Pulmonary artery endothelial cell (primary cell): ENCODE data around the gene PHF14. TPM values are rescaled to one million over a fixed set of nuclear protein-coding genes. Genes with fewer than 3 reads are reported as not detected.
"Not testable (repeated sequence)": the region's sequence is repeated elsewhere in the genome, so short reads cannot be mapped to it uniquely, and the experiment has no call there.

Experiments
- DNase-seq: peaks from one replicate; pipeline ENCODE4 v3.0.0-alpha.2; 2011; ENCODE audit warnings: low read depth, low spot score
- total RNA-seq: library from RNA; depleted of rRNA; stranded (reverse); fragments of >200 nt; gene quantifications from 2 replicates; pipeline ENCODE4 v1.2.3, GENCODE V29; 2014

PHF14 gene, protein sequence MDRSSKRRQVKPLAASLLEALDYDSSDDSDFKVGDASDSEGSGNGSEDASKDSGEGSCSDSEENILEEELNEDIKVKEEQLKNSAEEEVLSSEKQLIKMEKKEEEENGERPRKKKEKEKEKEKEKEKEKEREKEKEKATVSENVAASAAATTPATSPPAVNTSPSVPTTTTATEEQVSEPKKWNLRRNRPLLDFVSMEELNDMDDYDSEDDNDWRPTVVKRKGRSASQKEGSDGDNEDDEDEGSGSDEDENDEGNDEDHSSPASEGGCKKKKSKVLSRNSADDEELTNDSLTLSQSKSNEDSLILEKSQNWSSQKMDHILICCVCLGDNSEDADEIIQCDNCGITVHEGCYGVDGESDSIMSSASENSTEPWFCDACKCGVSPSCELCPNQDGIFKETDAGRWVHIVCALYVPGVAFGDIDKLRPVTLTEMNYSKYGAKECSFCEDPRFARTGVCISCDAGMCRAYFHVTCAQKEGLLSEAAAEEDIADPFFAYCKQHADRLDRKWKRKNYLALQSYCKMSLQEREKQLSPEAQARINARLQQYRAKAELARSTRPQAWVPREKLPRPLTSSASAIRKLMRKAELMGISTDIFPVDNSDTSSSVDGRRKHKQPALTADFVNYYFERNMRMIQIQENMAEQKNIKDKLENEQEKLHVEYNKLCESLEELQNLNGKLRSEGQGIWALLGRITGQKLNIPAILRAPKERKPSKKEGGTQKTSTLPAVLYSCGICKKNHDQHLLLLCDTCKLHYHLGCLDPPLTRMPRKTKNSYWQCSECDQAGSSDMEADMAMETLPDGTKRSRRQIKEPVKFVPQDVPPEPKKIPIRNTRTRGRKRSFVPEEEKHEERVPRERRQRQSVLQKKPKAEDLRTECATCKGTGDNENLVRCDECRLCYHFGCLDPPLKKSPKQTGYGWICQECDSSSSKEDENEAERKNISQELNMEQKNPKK
- 34.5 and 39.7 TPM in 2 replicates for total RNA-seq

DNA sequence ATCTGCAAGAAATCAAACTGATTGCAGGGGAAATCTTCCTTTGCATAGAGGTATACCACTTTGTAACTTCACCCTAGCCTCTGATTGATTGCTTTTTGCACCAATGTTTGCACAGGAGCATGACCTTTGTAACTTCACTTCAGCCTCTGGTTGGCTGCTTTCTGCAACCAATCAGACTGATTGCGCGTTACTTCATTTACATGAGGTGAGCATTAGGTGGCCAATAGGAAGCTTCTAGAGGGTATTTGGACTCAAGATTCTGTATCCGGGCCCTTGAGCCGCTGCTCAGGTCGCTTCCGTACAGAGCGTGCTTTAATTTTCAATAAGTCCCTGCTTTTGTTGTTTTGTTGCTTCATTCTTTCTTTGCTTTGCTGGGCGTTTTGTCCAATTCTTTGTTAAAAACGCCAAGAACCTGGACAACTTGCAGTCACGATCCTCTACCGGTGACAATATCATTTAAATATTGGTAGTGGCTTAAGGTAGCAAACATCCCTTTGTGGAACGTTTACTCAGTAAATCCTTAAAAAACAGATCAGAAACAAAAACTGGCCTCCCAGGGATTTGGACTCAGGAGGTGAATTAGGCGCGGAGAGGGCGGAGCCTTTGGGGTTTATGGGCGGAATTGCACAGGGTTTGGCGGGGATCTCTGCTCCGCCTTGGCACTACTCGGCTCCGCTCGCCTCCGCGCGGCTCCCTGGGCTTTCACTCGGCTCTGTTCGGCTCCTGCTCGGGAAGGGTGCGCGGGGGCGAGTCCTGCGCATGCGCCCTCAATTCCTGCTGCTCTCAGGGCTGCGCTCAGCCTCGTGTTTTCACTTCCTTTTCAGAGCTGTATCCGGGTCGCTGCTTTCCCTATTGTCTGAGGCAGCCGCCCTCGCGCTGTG is at the start of gene PHF14:
Gene PHF14 (plus strand): TSS at position 812 of the 881 bp plus-strand sequence. CDS start 452 bp downstream, outside the sequence.
- peak; percentile 84 for DNase-seq

DNA sequence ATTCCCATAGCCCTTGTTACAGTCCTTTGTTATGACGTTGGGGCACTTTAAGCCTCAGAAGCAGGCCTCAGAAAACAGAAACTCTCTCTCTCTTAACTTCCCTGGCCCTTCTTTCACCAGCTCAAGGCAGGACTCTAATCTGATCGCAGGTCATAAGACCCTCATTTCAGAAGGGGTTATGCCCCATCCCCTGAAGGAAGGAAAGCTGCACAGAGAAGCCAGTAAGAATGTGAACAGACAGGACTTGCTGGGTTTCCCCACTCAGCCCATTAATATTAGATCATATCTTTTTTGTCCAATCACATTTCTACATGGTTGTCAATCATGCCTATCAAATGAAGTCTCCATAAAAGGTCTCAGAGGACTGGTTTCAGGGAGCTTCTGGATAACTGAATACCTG is 49.3 kb upstream of the PHF14 start:
- no peak for DNase-seq

DNA sequence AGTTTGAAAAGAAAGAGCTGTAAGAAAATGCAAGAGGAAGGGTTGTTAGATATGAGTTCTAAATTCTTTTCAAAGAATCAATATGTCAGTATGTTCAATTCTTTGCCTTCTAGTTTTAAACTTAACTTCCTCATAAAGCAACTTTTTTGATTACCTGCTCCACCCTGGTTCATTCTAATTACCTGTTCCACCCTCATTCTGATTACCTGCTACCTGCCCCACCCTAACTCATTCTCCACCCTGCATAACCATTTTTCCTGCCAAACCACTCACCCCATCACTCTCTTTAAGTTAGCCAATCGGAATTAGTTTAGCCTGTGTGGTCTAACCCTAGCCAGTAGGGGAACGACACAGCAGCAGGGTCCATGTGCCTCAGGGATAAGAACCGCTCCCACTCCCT is 45.5 kb upstream of the PHF14 start:
- DNase-seq = not testable (repeated sequence)

DNA sequence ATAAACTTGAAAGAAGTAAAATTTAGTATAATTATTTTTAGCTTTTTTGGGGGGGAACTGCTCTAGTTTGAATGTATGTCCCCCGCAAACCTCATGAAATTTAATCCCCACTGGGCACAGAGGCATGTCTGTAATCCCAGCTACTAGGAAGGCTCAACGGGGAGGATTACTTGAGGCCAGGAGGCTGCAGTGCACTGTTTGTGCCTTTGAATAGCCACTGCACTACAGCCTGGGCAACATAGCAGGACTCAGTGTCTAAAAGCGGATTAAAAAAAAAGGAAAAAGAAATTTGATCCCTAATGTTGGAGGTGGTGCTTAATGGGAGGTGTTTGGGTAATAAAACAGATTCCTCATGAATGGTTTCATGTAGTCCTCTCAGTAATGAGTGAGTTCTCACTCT is 43.1 kb upstream of the PHF14 start:
- DNase-seq = no peak

DNA sequence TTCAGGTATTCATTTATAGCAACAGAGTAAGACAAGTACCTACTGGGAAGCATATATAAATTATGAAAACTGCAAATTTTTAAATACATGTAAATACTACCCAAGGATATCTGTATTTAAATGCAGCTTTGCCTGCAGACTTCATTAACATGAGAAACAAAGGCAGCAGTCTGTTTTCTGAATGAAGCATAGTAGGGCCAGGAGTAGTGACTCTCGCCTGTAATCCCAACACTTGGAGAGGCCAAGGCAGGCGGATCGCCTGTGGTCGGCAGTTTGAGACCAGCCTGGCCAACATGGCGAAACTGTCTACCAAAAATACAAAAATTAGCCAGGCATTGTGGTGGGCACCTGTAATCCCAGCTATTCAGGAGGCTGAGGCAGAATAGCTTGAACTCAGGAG is 42.5 kb upstream of the PHF14 start:
- no peak for DNase-seq

DNA sequence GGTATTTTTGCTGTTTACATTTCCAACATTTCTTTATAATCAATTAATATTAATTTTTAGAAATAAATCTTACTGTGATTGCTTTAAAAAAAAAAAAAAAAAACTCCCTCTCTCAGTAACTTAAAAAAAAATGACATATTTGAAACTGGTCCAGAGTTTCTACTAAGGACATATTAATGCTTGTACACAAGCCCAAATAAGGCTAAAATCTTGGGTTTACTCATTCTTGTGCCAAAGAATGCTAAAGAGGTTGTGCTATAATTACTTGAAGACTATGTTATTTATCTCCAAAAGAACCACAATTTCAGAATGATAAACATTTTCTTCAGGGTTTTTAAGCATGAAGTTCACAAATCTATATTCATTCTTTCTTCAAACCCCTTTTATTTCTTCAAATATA is 39.4 kb upstream of the PHF14 start:
- no peak for DNase-seq

DNA sequence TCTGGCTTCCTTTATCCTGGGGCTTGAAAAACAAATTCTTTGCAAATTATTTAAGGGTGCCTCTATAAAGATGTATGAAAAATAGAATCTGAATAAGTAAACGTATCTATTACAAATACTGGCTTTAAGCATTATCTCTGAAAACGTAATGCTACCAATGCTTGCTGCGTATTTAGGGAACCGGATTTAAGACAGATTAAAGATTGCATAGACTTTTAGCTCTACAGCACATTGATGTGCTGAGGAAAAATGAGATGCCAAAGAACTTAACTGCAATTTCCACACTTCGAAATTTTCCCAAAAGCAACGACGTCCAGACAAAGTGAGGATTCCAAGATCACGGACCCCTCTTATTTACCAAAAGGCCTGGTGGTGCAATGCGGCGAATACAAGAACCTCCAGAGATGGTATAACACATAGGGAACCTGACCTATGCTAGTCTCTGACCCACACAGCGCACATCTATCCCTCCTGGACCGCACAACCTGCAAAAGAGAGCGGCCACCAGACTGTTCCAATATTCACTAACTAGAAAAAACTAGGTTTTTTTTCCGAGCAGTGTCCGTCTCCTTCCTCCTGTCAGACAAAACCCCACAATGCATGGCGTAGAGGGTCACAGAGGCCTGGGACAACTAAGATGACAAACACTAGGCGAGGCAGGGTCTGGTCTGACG is 34.3 kb upstream of the PHF14 start:
- no peak for DNase-seq

DNA sequence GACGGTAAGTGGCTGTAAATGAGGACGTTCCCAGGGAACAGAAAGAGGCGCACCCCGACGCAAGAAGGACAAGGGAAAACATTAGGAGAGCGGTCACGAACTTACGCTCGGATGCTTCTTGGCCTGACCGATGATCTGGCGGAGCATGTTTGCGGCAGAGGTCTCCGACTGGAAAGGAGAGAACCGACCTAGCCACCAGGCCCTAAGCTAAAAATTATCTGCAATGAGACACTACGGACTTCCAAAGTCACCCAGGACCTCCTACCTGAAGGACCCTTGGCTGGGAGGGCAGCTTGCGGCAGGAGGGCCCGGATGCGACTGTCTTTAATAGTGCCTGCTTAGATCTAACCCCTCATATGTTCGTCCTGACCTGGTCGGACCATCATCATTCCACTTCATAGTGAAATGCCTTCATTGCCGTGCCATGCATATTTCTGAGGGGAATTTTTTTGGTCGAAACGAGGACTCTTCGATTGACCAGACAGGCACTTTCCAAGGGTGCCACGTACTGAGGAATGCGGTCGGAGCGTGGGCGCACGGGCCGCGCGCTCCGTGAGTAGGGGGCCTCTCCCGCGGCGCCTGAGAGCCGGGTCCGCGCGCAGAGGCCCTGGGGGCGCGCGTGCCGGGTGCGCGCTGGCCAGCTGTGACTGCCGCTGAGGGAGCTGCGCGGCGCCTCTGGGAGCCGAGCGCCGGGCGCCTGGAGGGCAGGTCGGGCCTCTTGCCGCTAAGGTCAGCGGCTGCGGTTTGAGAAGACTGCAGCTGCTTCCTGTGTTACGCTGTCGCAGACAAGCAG is 33.6 kb upstream of the PHF14 start:
- peak; percentile 69 for DNase-seq

DNA sequence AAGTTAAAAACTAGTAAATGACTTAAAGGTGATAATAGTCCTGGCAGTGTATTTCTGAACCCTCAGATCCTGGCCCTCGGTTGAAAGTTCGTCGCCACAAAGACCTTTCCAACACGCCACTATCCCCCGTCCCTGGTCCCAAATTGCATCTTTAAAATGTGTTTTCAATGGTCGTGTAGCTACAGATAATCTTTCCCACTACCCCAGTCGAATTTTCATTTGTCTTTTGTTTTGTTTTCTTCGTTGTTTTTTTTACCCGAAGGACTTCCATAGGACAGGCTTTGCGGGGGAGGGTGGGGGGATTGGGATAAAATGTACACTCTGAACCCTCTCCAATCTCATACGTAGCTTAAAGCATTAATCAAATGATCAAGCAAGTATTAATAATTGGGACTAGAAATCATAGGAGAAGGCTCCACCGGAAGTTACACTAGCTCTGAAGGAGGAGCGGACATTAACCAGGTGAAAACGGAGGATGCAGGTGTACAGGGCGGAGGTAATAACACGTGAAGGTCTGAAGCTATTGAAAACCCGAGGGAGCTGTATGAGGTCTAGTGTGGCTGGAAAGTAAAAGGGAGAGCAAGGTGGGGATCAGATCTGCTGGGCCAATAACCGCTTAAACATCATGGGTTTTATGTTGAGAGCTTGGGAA is 32.8 kb upstream of the PHF14 start:
- no peak for DNase-seq

DNA sequence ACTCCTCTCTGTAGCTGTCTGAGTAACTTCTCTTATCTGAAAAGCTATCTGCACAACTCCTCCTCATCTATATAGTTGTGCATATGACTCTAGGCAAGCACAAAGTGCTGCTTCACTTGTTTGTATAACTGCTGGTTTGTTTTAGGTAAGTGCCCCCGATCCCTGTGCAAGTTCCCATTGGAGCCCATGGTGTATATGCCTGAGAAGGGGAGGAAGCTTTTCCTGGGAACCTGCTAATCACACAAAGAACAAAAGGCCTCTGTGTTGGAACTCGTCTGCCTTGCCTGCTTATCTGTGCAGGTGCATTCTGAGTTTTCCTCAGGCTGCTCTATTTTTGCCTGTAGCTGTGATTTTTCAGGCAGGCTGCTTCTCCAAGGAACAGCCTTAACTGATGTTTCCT is 23.2 kb upstream of the PHF14 start:
- no peak for DNase-seq

DNA sequence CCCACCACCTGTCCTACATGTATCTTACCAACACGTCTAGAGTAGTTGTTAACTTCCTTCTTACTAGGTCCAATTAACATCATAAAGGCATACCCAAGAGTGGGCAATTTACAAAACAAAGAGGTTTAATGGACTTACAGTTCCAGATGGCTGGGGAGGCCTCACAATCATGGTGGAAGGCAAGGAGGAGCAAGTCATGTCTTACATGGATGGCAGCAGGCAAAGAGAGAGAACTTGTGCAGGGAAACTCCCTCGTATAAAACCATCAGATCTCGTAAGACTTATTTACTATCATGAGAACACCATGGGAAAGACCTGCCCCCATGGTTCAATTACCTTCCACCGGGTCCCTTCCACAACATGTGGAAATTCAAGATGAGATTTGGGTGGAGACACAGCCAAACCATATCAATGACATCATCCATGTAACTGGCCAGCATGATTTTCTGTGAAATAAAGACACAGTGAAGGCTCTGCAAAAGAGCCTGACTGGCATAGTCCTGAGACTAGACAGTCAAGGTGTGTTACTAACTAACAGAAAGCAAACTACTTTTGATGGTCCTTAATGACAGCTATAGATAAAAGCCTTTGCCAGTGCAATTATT is 22.6 kb upstream of the PHF14 start:
- DNase-seq = not testable (repeated sequence)

DNA sequence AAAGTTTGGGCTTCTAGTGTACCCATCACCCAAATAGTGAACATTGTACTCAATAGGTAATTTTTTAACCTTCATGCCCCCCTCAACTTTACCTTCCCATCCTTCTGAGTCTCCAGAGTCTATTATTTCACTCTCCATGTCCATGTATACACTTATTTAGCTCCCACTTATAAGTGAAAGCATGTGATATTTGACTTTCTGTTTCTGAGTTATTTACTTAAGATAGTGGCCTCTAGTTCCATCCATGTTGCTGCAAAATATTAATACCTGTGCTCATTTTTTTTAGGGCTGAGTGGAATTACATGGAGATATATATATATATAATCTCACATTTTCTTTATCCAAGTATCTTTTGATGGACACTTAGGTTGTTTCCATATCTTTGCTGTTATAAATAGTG is 21.1 kb upstream of the PHF14 start:
- DNase-seq = no peak

DNA sequence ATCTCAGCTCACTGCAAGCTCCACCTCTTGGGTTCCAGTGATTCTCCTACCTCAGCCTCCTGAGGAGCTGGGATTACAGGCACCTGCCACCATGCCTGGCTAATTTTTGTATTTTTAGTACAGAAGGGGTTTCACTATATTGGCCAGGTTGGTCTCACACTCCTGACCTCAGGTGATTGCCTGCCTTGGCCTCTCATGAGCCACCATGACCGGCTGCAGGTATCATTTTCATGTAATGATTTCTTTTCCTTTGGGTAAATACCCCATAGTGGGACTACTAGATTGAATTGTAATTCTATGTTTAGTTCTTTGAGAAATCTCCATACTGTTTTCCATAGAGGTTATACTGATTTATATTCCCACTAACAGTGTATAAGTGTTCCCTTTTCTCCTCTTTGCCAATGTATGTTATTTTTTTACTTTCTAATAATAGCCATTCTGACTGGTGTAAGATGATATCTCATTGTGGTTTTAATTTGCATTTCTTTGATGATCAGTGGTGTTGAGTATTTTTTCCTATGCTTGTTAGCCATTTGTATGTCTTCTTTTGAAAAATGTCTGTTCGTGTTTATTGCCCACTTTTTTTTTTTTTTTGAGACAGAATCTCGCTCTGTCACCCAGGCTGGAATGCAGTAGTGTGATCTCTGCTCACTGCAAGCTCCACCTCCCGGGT is 20.5 kb upstream of the PHF14 start:
- not testable (repeated sequence) for DNase-seq

DNA sequence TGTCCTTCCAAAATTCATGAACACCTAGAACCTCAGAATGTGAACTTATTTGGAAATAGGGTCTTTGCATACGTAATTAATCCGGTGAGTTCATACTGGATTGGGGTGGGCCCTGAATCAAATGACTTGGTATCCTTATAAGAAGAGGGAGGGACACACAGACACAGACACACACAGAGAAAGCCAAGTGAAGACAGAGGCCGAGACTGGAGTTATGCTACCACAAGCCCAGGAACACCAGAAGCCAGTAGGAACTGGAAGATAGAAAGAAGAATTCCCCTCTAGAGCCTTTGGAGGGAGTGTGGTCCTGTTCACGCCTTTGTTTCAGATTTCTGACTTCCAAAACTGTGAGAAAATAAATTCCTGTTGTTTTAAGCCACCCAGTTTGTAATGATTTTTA is 17.1 kb upstream of the PHF14 start:
- DNase-seq = no peak

DNA sequence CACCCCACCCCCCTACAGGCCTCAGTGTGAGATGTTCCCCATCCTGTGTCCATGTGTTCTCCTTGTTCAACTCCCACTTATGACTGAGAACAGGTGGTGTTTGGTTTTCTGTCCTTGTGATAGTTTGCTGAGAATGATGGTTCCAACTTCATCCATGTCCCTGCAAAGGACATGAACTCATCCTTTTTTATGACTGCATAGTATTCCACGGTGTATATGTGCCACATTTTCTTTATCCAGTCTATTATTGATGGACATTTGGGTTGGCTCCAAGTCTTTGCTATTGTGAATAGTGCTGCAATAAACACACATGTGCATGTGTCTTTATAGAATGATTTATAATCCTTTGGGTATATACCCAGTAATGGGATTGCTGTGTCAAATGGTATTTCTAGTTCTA is 13.4 kb upstream of the PHF14 start:
- DNase-seq = not testable (repeated sequence)

DNA sequence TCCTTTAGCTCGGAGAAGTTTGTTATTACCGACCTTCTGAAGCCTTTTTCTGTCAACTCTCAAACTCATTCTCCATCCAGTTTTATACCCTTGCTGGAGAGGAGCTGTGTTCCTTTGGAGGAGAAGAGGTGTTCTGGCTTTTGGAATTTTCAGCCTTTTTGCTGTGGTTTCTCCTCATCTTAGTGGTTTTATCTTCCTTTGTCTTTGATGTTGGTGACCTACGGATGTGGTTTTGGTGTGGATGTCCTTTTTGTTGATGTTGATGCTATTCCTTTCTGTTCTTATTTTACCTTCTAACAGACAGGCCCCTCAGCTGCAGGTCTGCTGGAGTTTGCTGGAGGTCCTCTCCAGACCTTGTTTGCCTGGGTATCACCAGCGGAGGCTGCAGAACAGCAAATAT is 8.7 kb upstream of the PHF14 start:
- not testable (repeated sequence) for DNase-seq

DNA sequence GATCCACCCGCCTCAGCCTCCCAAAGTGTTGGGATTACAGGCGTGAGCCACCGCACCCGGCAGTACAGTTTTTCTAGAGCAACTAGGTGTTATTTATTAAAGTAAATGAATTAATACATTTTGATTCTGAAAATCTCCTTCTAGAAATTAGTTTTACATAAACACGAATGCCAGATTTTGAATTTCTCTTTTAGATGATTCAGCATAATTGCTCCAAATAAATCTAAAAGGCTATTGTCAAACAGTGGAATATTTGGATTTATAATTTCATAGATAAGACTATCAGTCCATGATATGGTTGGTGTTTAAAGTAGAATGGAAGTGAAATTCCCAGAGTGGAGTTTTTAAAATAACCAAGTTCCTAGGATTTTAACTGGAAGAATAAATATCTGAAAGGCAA is 1.5 kb upstream of the PHF14 start:
- DNase-seq = no peak
